SIG-M5 (cell line): ENCODE measurements around the gene CILP2.

Source experiments
- DNase-seq: peaks from one replicate; lab custom pipeline; 2025; lab: John Stamatoyannopoulos, UW

The CILP2 gene

GRCh38 chr19:19538061-19538784 lies at the start of gene CILP2:
Gene CILP2 (plus strand): TSS chr19:19538265. CDS start chr19:19538350, 85 bp downstream.
- no peak for DNase-seq

GRCh38 chr19:19488875-19489690 lies 49.0 kb upstream of the CILP2 start:
- DNase-seq = peak; percentile 25

GRCh38 chr19:19489804-19490204 lies 48.3 kb upstream of the CILP2 start:
- DNase-seq = no peak

GRCh38 chr19:19490214-19490968 lies 47.7 kb upstream of the CILP2 start:
- no peak for DNase-seq

- DNase-seq = no peak
Measured at GRCh38 chr19:19491321-19492025, 46.6 kb upstream of the CILP2 start.

GRCh38 chr19:19492026-19492610 lies 45.9 kb upstream of the CILP2 start:
- no peak for DNase-seq

- DNase-seq = no peak
Measured at GRCh38 chr19:19493841-19494546, 44.1 kb upstream of the CILP2 start.

GRCh38 chr19:19495614-19496603 lies 42.2 kb upstream of the CILP2 start:
- DNase-seq = no peak

GRCh38 chr19:19498255-19498991 lies 39.6 kb upstream of the CILP2 start:
- DNase-seq = no peak

- no peak for DNase-seq
Measured at GRCh38 chr19:19499272-19499995, 38.6 kb upstream of the CILP2 start.

GRCh38 chr19:19500975-19501644 lies 37.0 kb upstream of the CILP2 start:
- no peak for DNase-seq

GRCh38 chr19:19501798-19502197 lies 36.3 kb upstream of the CILP2 start:
- no peak for DNase-seq

GRCh38 chr19:19502281-19502680 lies 35.8 kb upstream of the CILP2 start:
- DNase-seq = no peak

- DNase-seq = no peak
Measured at GRCh38 chr19:19502808-19503602, 35.1 kb upstream of the CILP2 start.

GRCh38 chr19:19504754-19505668 lies 33.1 kb upstream of the CILP2 start:
- DNase-seq = no peak
